Stimulated activated CD8-positive, alpha-beta memory T cell treated with anti-CD3 and anti-CD28 coated beads, Interleukin-15, amount 100 ng/mL, for 48 hours (primary cell): ENCODE results near the gene BTG4.

Source experiments
- DNase-seq, 2 donors: peaks; one replicate each; pipeline ENCODE4 v3.0.0-alpha.2; 2020; ENCODE audit warnings: low read depth in 2 of 2

BTG4 gene

DNA sequence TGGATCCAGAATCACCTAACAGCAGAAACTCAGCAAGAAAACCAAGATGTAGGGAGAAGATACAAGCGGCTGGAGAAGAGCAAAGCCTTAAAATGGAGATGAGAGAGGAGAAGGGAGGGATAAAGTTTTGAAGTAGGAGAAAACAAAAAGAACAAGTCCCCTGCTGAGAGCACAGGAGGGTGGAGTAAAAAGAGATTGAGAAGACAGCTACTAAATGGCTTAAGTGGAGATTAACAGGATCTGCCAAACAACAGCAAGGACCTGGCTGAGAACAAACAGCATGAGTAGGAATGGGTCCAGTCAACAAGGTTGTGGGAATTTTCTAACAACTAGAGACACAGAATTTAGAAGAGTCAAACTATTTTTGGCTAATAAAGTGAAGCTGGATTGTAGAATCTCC, 18.1 kb downstream of the BTG4 start:
- no peak for DNase-seq

- DNase-seq, result no peak
Measured at GRCh38 chr11:111490496-111490895, 21.7 kb downstream of the BTG4 start.

- DNase-seq, result no peak
Measured at GRCh38 chr11:111483431-111483830, 28.8 kb downstream of the BTG4 start.

- no peak for DNase-seq
Measured at GRCh38 chr11:111479666-111480065, 32.5 kb downstream of the BTG4 start.

DNA sequence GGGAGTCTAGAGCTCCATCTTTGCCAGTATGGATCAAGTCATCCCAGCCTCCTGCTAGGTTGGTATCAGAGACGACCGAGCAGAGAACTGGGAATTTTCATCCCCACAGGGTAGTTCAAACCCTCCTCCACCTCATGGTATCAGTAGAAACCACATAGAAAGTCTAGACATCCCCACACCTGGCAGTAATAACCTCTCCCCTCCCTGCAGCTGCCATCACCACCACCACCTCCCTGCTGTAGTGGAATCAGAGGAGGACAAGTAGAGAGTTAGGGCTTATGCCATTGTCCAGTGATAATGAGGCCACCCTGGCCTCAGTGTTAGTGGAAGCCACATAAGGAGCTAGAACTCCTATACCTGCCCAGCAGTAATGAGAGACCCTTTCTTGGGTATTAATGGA, 34.3 kb downstream of the BTG4 start:
- DNase-seq, result no peak

GRCh38 chr11:111476956-111477355, 35.2 kb downstream of the BTG4 start:
- DNase-seq, result no peak

DNA sequence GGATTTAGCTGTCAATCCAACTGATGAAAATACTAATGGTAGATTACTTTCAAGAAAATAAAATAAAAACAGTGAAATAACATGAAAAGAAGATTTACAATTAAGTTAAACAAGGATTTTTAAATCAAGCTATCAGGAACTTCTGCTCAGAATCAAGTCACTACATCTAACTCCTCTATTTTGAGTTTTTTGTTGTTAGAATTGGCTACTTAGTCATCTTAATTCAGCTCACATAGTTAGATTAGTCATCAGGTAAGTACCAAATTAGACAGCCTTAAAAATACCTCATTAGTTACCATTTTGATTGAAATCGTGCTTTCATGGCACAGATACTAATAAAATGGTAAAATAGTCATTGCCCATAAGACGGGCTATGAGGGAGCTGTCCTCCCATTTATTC, 35.8 kb downstream of the BTG4 start:
- DNase-seq, result no peak

- no peak for DNase-seq
Measured at GRCh38 chr11:111474432-111474831, 37.8 kb downstream of the BTG4 start.

DNA sequence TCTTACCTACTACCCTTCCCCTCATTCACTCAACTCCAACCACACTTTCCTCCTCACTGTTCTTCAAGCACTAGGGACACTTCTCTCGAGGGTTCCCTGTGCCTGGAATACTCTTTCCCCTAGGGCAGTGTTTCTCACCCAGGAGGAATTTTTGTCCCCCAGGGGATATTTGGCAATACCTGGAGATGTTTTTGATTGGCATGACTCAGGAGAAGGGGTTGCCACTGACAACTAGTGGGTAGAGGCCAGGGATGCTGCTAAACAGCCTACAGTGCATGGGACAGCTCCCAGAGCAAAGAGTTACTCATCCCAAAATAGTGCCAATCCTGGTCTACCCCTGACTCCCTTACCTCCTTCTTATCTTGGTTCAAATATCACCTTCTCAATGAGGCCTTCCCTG, 40.0 kb downstream of the BTG4 start:
- no peak for DNase-seq

DNA sequence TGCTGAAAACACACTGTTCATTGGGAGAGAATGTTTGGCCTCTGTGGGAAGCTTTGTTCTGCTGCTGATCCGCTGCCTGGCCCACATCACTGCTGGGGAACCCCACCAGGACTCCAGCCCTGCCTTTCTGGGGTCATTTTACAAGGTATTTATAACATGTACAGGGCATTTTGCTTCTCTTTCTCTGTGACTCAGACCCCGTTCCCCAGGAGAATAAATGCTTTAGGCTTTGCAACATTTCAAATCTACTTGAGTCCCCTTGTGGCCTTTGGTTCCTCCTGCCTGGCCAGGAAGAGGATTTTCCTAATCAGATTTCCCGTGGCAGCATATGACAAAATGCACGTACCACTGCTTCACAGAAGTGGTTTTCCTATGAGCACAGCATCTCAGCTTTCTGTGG, 43.0 kb downstream of the BTG4 start:
- no peak for DNase-seq

- no peak for DNase-seq
Measured at GRCh38 chr11:111466615-111467014, 45.6 kb downstream of the BTG4 start.

DNA sequence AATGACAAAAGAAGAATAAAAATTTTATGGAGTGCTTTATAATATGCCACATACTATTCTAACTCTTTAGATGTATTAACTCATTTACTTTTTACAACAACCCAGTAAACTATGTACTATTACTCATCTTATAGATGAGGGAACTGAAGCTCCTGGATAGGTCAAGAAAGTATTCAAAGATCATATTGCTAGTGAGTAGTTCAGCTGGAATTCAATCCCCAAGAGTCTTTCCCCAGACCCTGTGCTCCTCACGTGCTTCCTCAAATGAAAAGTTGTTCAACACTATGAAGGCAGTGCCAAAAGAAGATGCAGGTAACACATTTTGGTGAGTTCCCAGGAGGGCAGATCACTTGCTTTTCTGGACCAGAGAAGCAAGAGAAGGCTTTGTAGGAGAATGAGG, 46.8 kb downstream of the BTG4 start:
- DNase-seq, result no peak

- DNase-seq, result no peak
Measured at GRCh38 chr11:111463276-111463675, 48.9 kb downstream of the BTG4 start.

DNA sequence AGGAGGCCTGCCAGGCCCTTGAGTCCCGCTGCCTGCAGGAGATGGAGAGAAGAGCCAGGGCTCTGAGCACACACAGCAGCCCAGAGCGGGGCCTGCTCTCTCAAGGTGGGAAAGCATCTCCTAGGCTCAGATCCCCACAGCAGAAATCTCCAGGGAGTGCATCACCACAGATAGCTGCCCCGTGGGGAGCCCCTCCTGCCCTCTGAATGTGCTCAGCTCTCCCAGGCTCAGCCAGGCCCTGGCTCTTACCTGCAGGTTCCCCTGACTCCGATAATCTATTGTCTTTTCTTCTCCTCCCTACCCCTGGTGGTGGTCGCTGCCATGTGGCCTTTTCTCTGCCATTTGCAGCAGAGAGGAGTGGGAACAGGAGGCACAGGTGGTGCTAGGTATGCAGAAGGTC, 49.9 kb downstream of the BTG4 start:
- DNase-seq, result no peak

- DNase-seq, result no peak
Measured at GRCh38 chr11:111461460-111462235, 50.5 kb downstream of the BTG4 start.

DNA sequence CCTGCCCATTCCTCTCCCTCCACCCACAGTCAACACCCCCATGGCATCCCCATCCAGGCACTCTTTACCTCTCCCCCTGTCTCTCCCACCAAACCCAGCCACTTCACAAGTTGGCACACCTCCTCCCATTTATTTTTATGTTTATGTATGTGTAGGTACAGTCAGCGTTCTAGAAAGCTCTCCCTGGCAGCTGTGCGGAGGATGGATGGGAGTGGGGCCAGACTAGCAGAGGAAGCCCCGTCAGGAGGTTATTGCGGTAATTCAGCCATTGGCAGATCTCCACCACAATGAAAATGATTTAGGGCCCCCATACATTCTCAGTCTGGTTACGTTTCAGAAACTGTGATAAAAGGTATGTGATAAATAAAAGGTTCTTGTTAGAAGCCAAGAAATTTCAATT, 51.3 kb downstream of the BTG4 start:
- DNase-seq, result no peak

DNA sequence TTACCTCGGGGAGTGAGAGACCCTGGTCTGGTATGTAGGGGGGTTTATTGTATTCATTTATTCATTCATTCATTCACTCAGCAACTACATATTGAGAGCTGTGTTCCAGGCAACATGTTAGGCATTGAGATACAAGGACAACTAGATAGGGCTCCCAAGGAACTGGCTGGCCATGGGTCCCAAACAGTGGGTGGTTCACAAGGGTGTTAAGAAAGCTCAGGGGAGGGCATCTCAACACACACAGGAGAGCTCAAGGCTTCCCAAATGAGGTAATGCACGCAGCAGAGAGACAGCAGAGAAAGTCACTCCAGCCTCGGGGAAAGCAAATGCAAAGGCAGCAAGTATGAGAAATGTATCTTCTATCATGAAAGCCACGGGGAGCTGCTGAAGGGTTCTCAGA, 51.8 kb downstream of the BTG4 start:
- no peak for DNase-seq

GRCh38 chr11:111459506-111460270, 52.5 kb downstream of the BTG4 start:
- DNase-seq, result no peak

DNA sequence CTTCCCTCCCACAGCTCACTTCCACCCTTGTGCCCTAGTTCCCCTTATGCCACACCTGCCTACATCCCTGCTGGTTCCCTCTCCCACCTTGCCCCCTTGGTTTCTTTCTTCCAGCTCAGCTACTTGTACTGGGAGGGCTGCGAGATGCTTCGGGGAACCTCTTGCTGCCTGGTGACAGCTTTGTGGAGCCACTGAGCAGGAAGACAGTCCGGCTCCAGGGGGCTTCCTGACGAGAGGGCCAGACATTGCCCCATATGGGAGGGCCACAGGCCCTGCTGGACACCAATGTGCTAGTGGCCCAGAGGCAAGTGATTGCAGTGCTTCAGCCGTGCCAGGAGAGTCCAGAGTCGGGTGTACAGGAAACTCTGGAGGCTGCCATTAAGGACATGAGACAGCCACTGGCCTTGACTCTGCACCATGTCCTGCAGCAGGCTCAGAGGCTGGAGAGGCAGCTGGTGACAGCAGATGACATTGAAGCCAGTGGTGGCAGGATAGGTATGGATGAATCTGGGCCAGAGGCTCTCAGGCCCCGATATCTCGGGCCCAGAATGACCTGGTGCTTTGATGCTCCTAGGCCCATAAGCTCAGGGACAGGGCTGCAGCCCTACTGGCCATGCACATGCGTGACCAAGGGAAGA, 54.3 kb downstream of the BTG4 start:
- no peak for DNase-seq

GRCh38 chr11:111456859-111457730, 55.1 kb downstream of the BTG4 start:
- DNase-seq, result no peak

GRCh38 chr11:111456086-111456858, 55.9 kb downstream of the BTG4 start:
- DNase-seq, result no peak
